Neural progenitor cell (in vitro differentiated cells): ENCODE measurements around the gene CEBPA. TPM values are rescaled to one million over a fixed set of nuclear protein-coding genes. Genes with fewer than 3 reads are reported as not detected.

ENCODE experiments used
- DNase-seq: peaks from one replicate; pipeline ENCODE4 v3.0.0-alpha.2; 2016; ENCODE audit warnings: low spot score
- H2AFZ ChIP-seq: fragments of 200-600 bp; sonication (generic); replicated peaks from 2 replicates; pipeline ENCODE4 v1.6.1; 2016; ENCODE audit warnings: antibody characterized with exemption
- H3F3A ChIP-seq: fragments of 200-600 bp; sonication (generic); 2 replicates; pipeline ENCODE4 v1.6.1; 2016; ENCODE audit warnings: antibody characterized with exemption, low read depth
- H3K27ac ChIP-seq: fragments of 200-600 bp; sonication (generic); 2 replicates; pipeline ENCODE4 v1.5.1; 2016; ENCODE audit warnings: mild to moderate bottlenecking
- H3K27me3 ChIP-seq: fragments of 200-600 bp; sonication (generic); 2 replicates; pipeline ENCODE4 v1.6.1; 2016; ENCODE audit warnings: mild to moderate bottlenecking, moderate library complexity
- H3K36me3 ChIP-seq: fragments of 200-600 bp; sonication (generic); 2 replicates; pipeline ENCODE4 v1.5.1; 2016
- H3K4me1 ChIP-seq: fragments of 200-600 bp; sonication (generic); 2 replicates; pipeline ENCODE4 v1.6.1; 2016; ENCODE audit warnings: mixed run types
- H3K4me2 ChIP-seq: fragments of 200-600 bp; sonication (generic); 2 replicates; pipeline ENCODE4 v1.6.1; 2016
- H3K4me3 ChIP-seq: fragments of 200-600 bp; sonication (generic); 2 replicates; pipeline ENCODE4 v1.5.1; 2016
- H3K79me2 ChIP-seq: fragments of 200-600 bp; sonication (generic); 2 replicates; pipeline ENCODE4 v1.6.1; 2016; ENCODE audit warnings: low read depth
- H3K9ac ChIP-seq: fragments of 200-600 bp; sonication (generic); 2 replicates; pipeline ENCODE4 v1.6.1; 2016
- H3K9me3 ChIP-seq: fragments of 200-600 bp; sonication (generic); 2 replicates; pipeline ENCODE4 v1.5.1; 2016; ENCODE audit warnings: low read depth
- H4K20me1 ChIP-seq: fragments of 200-600 bp; sonication (generic); 2 replicates; pipeline ENCODE4 v1.6.1; 2016; ENCODE audit warnings: low read depth
- H3K27ac Mint-ChIP-seq: 3 replicates; pipeline ENCODE4 v1.8.0; 2021; ENCODE audit warnings: mixed read lengths
- H3K27me3 Mint-ChIP-seq: 2 replicates; pipeline ENCODE4 v1.8.0; 2022; ENCODE audit warnings: low read depth, mild to moderate bottlenecking, inconsistent platforms, moderate library complexity, mixed read lengths; ENCODE audit not compliant: insufficient read depth
- H3K36me3 Mint-ChIP-seq: 3 replicates; pipeline ENCODE4 v1.8.0; 2021; ENCODE audit warnings: mixed read lengths
- H3K4me1 Mint-ChIP-seq: 3 replicates; pipeline ENCODE4 v1.8.0; 2021; ENCODE audit warnings: mixed read lengths
- H3K4me3 Mint-ChIP-seq: 3 replicates; pipeline ENCODE4 v1.8.0; 2021; ENCODE audit warnings: mild to moderate bottlenecking, moderate library complexity, mixed read lengths
- H3K9me3 Mint-ChIP-seq: 3 replicates; pipeline ENCODE4 v1.8.0; 2020; ENCODE audit warnings: mixed read lengths
- EZH2 ChIP-seq: fragments of 200-600 bp; sonication (generic); IDR thresholded peaks from 2 replicates; pipeline ENCODE4 v1.6.1; 2017; ENCODE audit warnings: antibody characterized with exemption, mild to moderate bottlenecking, moderate library complexity
- EZH2phosphoT487 ChIP-seq: fragments of 200-600 bp; sonication (generic); IDR thresholded peaks from 2 replicates; pipeline ENCODE4 v1.6.1; 2017; ENCODE audit warnings: antibody characterized with exemption
- total RNA-seq: library from RNA; depleted of rRNA; stranded (reverse); fragments of >200 nt; gene quantifications from 2 replicates; pipeline ENCODE4 v1.2.3, GENCODE V29; 2015; ENCODE audit warnings: low replicate concordance
- TF ChIP-seq, protein P1 (sequence below): fragments of 200-600 bp; sonication (generic); IDR thresholded peaks from 2 replicates; pipeline ENCODE4 v1.5.1; 2017; ENCODE audit warnings: antibody characterized with exemption, mild to moderate bottlenecking

The CEBPA gene
- total RNA-seq, 1 donor from 2014 or later, result 0.71 TPM

DNA sequence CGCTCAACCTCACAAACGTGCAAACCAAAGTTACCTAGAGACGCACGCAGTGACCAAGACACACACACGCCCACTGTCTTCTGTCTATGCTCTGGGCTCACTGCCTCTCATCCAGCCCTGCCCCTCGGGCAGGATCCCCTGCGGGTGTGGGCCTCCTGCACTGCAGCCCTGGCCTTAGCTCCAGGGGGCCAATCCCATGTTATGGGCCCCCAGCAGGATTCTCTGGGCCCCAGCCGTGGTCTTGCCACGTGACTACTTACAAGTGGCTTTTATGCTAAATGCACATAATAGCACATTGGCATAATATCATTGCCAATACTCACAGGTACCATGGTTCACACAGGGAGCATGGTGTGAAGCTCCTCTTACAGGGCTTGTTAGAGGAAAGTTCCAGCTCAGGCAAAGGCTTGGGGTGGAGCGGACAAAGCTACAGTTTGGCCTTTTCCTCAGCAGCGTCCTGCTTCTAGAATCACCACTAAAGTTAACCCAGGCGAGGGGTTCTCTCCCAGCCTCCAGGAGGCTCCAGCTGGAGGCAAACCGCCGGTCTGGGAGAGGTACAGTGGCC is 37.4 kb downstream of the CEBPA start:
- Mint-ChIP-seq H3K9me3 (no peaks in the 10 kb centered on the region), H3K27me3 (peaks cover 9% of the 10 kb centered on the region), H3K4me3 (no peak overlapping the region), H3K27ac (no peak overlapping the region), H3K36me3 (no peaks in the 10 kb centered on the region), H3K4me1 (peaks cover 3% of the 10 kb centered on the region)
- Histone ChIP-seq H2AFZ (no peak overlapping the region), H3K4me1 (no peaks in the 10 kb centered on the region), H3K4me3 (no peak overlapping the region), H3K4me2 (no peak overlapping the region), H3K9ac (no peak overlapping the region), H3K27ac (no peak overlapping the region), H3K27me3 (no peaks in the 10 kb centered on the region), H4K20me1 (no peaks in the 10 kb centered on the region), H3K79me2 (no peaks in the 10 kb centered on the region), H3K9me3 (no peaks in the 10 kb centered on the region), H3K36me3 (no peaks in the 10 kb centered on the region), H3F3A (no peaks in the 10 kb centered on the region)
- DNase-seq, result no peak
- TF ChIP-seq, protein P1, sequence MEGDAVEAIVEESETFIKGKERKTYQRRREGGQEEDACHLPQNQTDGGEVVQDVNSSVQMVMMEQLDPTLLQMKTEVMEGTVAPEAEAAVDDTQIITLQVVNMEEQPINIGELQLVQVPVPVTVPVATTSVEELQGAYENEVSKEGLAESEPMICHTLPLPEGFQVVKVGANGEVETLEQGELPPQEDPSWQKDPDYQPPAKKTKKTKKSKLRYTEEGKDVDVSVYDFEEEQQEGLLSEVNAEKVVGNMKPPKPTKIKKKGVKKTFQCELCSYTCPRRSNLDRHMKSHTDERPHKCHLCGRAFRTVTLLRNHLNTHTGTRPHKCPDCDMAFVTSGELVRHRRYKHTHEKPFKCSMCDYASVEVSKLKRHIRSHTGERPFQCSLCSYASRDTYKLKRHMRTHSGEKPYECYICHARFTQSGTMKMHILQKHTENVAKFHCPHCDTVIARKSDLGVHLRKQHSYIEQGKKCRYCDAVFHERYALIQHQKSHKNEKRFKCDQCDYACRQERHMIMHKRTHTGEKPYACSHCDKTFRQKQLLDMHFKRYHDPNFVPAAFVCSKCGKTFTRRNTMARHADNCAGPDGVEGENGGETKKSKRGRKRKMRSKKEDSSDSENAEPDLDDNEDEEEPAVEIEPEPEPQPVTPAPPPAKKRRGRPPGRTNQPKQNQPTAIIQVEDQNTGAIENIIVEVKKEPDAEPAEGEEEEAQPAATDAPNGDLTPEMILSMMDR, result no peak
- TF ChIP-seq EZH2phosphoT487 (no peak), EZH2 (no peak)

DNA sequence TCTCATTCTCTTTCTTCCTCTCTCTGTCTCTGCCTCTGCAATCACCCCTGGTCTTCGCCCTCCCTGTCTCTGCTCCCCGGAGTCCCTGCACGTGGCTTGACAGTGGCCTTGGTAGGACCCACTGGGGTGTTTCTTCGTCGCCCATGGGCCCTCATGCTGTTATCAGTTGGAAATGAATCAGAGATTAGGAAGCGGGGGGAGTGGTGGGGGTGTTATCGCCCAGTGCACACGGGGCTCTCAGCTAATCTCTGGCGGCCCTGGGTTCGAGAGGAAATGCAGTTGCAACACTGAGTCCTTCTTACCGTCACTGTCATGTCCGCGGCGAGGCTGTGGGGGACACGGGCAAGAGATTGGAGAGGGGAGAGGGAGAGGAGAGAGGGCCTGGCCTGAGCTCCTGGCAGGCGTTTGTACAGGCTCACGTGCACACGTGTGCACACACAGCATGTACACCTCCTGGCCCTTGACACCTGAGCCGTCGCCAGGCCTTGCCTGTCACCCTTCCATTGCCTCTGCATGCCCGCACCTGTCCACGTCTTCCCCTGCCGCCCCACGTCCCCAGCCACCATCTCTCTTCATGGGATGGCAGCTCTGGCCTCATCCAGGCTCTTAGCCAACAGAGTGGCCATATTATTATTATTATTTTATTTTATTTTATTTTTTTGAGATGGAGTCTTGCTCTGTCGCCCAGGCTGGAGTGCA is 38.9 kb downstream of the CEBPA start:
- no peak overlapping the region for H3K9ac ChIP-seq
- H4K20me1 ChIP-seq, result no peaks in the 10 kb centered on the region
- Mint-ChIP-seq H3K27me3 (peaks cover 9% of the 10 kb centered on the region), H3K9me3 (no peaks in the 10 kb centered on the region), H3K4me1 (peaks cover 3% of the 10 kb centered on the region), H3K27ac (no peak overlapping the region), H3K36me3 (no peaks in the 10 kb centered on the region), H3K4me3 (no peak overlapping the region)
- H3K9me3 ChIP-seq, result no peaks in the 10 kb centered on the region
- no peaks in the 10 kb centered on the region for H3K27me3 ChIP-seq
- no peak overlapping the region for H2AFZ ChIP-seq
- no peaks in the 10 kb centered on the region for H3K79me2 ChIP-seq
- H3K27ac ChIP-seq, result no peak overlapping the region
- H3F3A ChIP-seq, result no peaks in the 10 kb centered on the region
- no peaks in the 10 kb centered on the region for H3K4me1 ChIP-seq
- H3K4me3 ChIP-seq, result no peak overlapping the region
- H3K36me3 ChIP-seq, result no peaks in the 10 kb centered on the region
- no peak for DNase-seq
- TF ChIP-seq, protein P1, result no peak
- no peak for TF ChIP-seq EZH2phosphoT487
- no peak for TF ChIP-seq EZH2
- H3K4me2 ChIP-seq, result no peak overlapping the region

DNA sequence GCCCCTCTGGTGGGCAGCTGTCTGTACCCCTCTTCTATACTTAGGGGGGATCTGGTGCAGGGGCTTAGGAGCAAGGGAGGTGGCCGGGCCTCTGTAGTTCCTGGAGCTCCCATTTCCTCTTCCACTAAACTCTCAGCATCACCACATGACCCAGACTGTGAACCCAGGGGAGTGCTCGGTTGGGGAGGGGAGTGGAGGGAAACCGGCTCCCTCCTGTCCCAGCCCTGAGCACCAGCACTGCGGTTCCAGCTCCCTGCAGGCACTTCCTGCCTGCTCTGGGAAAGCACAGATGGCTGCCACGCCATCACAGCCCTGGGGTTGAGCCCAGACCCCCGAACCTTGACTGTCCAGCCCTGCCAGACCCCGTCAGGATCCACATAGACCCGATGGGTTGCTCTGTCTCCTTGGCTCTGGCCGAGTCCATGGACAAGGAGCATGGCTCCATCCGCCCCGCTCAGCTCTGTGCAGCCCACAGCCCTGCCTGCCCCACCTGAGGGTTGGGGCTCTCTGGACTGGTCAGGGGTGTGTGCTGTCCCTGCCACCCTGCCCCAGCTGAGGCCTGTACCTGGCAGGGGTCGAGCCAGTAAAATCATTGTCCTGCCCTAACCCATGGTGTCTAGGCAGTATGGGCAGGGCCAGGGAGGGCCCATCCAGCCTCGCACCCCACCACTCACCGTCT is 40.7 kb downstream of the CEBPA start:
- Histone ChIP-seq H3K27me3 (no peaks in the 10 kb centered on the region), H3K4me1 (no peaks in the 10 kb centered on the region), H3K36me3 (no peaks in the 10 kb centered on the region), H3K9me3 (no peaks in the 10 kb centered on the region), H4K20me1 (no peaks in the 10 kb centered on the region), H3K4me2 (no peak overlapping the region), H2AFZ (no peak overlapping the region), H3K79me2 (no peaks in the 10 kb centered on the region), H3K27ac (no peak overlapping the region), H3K4me3 (no peak overlapping the region), H3F3A (no peaks in the 10 kb centered on the region), H3K9ac (no peak overlapping the region)
- Mint-ChIP-seq H3K36me3 (no peaks in the 10 kb centered on the region), H3K9me3 (peaks cover 3% of the 10 kb centered on the region), H3K27ac (no peak overlapping the region), H3K27me3 (peaks cover 9% of the 10 kb centered on the region), H3K4me3 (no peak overlapping the region), H3K4me1 (peaks cover 3% of the 10 kb centered on the region)
- TF ChIP-seq, protein P1, result no peak
- TF ChIP-seq EZH2 (no peak), EZH2phosphoT487 (no peak)
- DNase-seq, result no peak
